ENCODE data around the gene CLPTM1. TPM values are rescaled to one million over a fixed set of nuclear protein-coding genes. Genes with fewer than 3 reads are reported as not detected.

The CLPTM1 gene
- total RNA-seq, 1 experiment from 2014 or later, result 31.2 TPM

DNA sequence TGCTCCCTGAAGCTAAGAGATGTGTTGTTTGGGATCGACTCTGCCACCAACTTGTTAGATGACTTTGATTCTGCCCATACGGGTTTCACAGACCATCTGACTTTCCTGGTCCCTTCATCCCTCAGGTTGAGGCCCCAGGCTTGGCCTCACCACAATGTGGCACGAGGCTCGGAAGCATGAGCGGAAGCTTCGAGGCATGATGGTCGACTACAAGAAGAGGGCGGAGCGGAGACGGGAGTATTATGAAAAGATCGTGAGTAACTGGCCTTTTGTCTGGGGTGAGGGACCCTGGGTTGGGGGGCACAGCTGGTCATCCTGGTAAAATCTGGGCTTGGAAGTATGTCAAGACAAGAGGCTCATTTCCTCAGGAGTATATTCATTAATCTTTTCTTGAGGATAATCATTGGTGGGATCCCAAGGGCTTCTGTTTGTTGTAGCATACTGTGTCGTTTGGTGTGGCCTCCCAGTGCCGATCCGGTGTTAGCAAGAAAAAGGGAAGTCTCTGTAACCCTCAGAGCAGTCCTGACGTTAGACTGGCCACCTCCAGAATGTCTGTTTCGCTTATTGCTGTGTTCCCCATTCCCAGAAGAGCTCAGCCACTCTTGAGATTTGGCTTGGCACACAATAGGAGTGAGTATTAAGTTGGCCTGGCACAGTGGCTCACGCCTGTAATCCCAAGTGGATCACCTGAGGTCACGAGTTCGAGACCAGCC, 85.0 kb downstream of the CLPTM1 start:
- DNase-seq (ENCODE audit: extremely low read depth, low read depth), result no peak

- DNase-seq (ENCODE audit: extremely low read depth, low read depth), result no peak
Measured at GRCh38 chr19:45041125-45041524, 85.9 kb downstream of the CLPTM1 start.

Other genes starting within 250 kb of the CLPTM1 start
- 12.6 and 16.5 TPM in 2 replicates for gene BCL3, start 206.7 kb upstream of the CLPTM1 start, total RNA-seq (2014; rRNA removed; shearing (Covaris generic))
- gene CBLC, start 177.5 kb upstream of the CLPTM1 start, total RNA-seq (2014; rRNA removed; shearing (Covaris generic)), result not detected in 2 replicates
- 2.3 and 3.1 TPM in 2 replicates for gene BCAM, start 146.3 kb upstream of the CLPTM1 start, total RNA-seq (2014; rRNA removed; shearing (Covaris generic))
- 24.3 and 29.4 TPM in 2 replicates for gene NECTIN2, start 109.1 kb upstream of the CLPTM1 start, total RNA-seq (2014; rRNA removed; shearing (Covaris generic))
- 43.7 and 60.7 TPM in 2 replicates for gene TOMM40, start 64.1 kb upstream of the CLPTM1 start, total RNA-seq (2014; rRNA removed; shearing (Covaris generic))
- gene APOE, start 49.6 kb upstream of the CLPTM1 start, total RNA-seq (2014; rRNA removed; shearing (Covaris generic)), result 0.84 and 1.2 TPM in 2 replicates
- 6.1 and 9.6 TPM in 2 replicates for gene APOC1, start 40.8 kb upstream of the CLPTM1 start, total RNA-seq (2014; rRNA removed; shearing (Covaris generic))
- not detected in 2 replicates for gene APOC4, start 13.1 kb upstream of the CLPTM1 start, total RNA-seq (2014; rRNA removed; shearing (Covaris generic))
- gene APOC2, start 9.3 kb upstream of the CLPTM1 start, total RNA-seq (2014; rRNA removed; shearing (Covaris generic)), result not detected in 2 replicates
- gene RELB, start 46.1 kb downstream of the CLPTM1 start, total RNA-seq (2014; rRNA removed; shearing (Covaris generic)), result 10.1 and 12.5 TPM in 2 replicates
- gene CLASRP, start 83.7 kb downstream of the CLPTM1 start, total RNA-seq (2014; rRNA removed; shearing (Covaris generic)), result 20.4 and 31.4 TPM in 2 replicates
- gene ZNF296, start 121.1 kb downstream of the CLPTM1 start, total RNA-seq (2014; rRNA removed; shearing (Covaris generic)), result 0.27 and 1.4 TPM in 2 replicates
- 20.2 and 24.5 TPM in 2 replicates for gene GEMIN7, start 123.9 kb downstream of the CLPTM1 start, total RNA-seq (2014; rRNA removed; shearing (Covaris generic))
- 10.8 and 11.8 TPM in 2 replicates for gene PPP1R37, start 137.8 kb downstream of the CLPTM1 start, total RNA-seq (2014; rRNA removed; shearing (Covaris generic))
- 0.07 TPM in 1 of 2 replicates, not detected in the other for gene NKPD1, start 205.6 kb downstream of the CLPTM1 start, total RNA-seq (2014; rRNA removed; shearing (Covaris generic))
- gene TRAPPC6A, start 222.9 kb downstream of the CLPTM1 start, total RNA-seq (2014; rRNA removed; shearing (Covaris generic)), result 5.3 and 5.8 TPM in 2 replicates
- gene BLOC1S3, start 223.4 kb downstream of the CLPTM1 start, total RNA-seq (2014; rRNA removed; shearing (Covaris generic)), result 4.0 and 4.2 TPM in 2 replicates

Data from NCI-H460 (cell line).